ENCODE data around the gene IL18R1. TPM values are rescaled to one million over a fixed set of nuclear protein-coding genes. Genes with fewer than 3 reads are reported as not detected.

IL18R1 gene
- total and polyA plus RNA-seq, 9 of the 15 experiments (the other 6 are each of a cell fraction or from before 2014, with no cell fraction given), result 0.55 to 10.0 (median 2.5) TPM

DNA sequence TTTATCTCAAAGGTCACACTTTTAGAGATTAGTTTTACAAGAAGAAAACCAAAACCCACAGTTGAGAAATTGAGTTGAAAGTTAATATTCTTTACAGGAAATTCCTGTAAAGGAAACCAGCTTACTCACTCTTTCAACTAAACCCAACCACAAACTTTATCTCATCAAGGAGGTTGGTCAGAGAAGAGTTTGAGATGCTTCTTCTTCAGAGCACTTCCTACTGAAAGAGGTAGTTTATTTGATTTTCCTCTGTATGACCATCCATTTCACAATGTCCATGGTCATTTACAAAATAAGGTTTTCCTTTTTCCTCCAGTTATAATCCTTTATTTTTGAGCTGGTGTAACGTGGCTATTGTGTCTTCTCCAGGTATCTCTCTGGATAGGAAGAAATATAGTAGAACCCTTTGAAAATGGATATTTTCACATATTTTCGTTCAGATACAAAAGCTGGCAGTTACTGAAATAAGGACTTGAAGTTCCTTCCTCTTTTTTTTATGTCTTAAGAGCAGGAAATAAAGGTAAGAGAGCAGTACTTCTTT lies 62.9 kb downstream of the IL18R1 start (continued):
- TF ChIP-seq ARID1B (IDR thresholded peaks at IDR 0.05), result peak; percentile 86
- TF ChIP-seq FOXK1 (CRISPR knock-in tag; IDR thresholded peaks at IDR 0.05; ENCODE audit: borderline replicate concordance), result no peak
- no peak for TF ChIP-seq ZNF398 (CRISPR knock-in tag; IDR thresholded peaks at IDR 0.05)
- peak; percentile 14 for TF ChIP-seq CXXC5 (CRISPR knock-in tag; IDR thresholded peaks at IDR 0.05)
- no peak for TF ChIP-seq SRSF7 (optimal IDR thresholded peaks at IDR 0.05; ENCODE audit: low read depth, low read length)
- TF ChIP-seq MCM2 (IDR thresholded peaks at IDR 0.05; ENCODE audit: low read depth), result no peak
- TF ChIP-seq ZNF316 (IDR thresholded peaks at IDR 0.05), result peak; percentile 57
- TF ChIP-seq NFXL1 (CRISPR knock-in tag; IDR thresholded peaks at IDR 0.05), result no peak
- TF ChIP-seq NR2F6 (CRISPR knock-in tag; IDR thresholded peaks at IDR 0.05), result no peak
- no peak for TF ChIP-seq THRA (IDR thresholded peaks at IDR 0.05)
- 0 out of 2 replicates have a peak, but pooled peaks have one; percentile 30 for TF ChIP-seq ZBTB9 (CRISPR knock-in tag; IDR thresholded peaks at IDR 0.05)
- TF ChIP-seq PTTG1 (tag; IDR thresholded peaks at IDR 0.05; ENCODE audit: low read depth), result no peak
- 0 out of 2 replicates have a peak, but pooled peaks have one; percentile 53 for TF ChIP-seq SMAD3 (CRISPR knock-in tag; conservative IDR thresholded peaks at IDR 0.05)
- TF ChIP-seq ZNF311 (CRISPR knock-in tag; IDR thresholded peaks at IDR 0.05), result no peak
- peak in 1 of 2 experiments; percentile 91; a peak in 2 of 4 replicates for TF ChIP-seq RCOR1 (IDR thresholded peaks at IDR 0.05; ENCODE audit: borderline replicate concordance in 1 of 2, low read depth in 2 of 2, low read length in 2 of 2)
- TF ChIP-seq, protein P1, sequence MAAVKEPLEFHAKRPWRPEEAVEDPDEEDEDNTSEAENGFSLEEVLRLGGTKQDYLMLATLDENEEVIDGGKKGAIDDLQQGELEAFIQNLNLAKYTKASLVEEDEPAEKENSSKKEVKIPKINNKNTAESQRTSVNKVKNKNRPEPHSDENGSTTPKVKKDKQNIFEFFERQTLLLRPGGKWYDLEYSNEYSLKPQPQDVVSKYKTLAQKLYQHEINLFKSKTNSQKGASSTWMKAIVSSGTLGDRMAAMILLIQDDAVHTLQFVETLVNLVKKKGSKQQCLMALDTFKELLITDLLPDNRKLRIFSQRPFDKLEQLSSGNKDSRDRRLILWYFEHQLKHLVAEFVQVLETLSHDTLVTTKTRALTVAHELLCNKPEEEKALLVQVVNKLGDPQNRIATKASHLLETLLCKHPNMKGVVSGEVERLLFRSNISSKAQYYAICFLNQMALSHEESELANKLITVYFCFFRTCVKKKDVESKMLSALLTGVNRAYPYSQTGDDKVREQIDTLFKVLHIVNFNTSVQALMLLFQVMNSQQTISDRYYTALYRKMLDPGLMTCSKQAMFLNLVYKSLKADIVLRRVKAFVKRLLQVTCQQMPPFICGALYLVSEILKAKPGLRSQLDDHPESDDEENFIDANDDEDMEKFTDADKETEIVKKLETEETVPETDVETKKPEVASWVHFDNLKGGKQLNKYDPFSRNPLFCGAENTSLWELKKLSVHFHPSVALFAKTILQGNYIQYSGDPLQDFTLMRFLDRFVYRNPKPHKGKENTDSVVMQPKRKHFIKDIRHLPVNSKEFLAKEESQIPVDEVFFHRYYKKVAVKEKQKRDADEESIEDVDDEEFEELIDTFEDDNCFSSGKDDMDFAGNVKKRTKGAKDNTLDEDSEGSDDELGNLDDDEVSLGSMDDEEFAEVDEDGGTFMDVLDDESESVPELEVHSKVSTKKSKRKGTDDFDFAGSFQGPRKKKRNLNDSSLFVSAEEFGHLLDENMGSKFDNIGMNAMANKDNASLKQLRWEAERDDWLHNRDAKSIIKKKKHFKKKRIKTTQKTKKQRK (IDR thresholded peaks at IDR 0.05; ENCODE audit: borderline replicate concordance, low read depth, low read length), result no peak
- TF ChIP-seq MAX (CRISPR knock-in tag; IDR thresholded peaks at IDR 0.05), result no peak
- TF ChIP-seq, protein P2, sequence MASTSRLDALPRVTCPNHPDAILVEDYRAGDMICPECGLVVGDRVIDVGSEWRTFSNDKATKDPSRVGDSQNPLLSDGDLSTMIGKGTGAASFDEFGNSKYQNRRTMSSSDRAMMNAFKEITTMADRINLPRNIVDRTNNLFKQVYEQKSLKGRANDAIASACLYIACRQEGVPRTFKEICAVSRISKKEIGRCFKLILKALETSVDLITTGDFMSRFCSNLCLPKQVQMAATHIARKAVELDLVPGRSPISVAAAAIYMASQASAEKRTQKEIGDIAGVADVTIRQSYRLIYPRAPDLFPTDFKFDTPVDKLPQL (IDR thresholded peaks at IDR 0.05; ENCODE audit: extremely low read depth, insufficient read length), result no peak
- TF ChIP-seq MYC (IDR thresholded peaks at IDR 0.05; ENCODE audit: low read depth, low read length), result no peak
- no peak for TF ChIP-seq MYC (CRISPR knock-in tag; IDR thresholded peaks at IDR 0.05; ENCODE audit: borderline replicate concordance, low read depth)

All from K562 (cell line).